PC-9 (cell line): ENCODE data around the gene SEZ6L.

ENCODE experiments used
- EZH2 ChIP-seq: fragments of 200-600 bp; sonication (generic); IDR thresholded peaks from 2 replicates; pipeline ENCODE4 v1.8.0; 2017; ENCODE audit warnings: antibody characterized with exemption, low read depth
- TF ChIP-seq, protein P1 (sequence below): fragments of 200-600 bp; sonication (generic); conservative IDR thresholded peaks from 2 replicates; pipeline ENCODE4 v1.6.1; 2017; ENCODE audit warnings: mixed run types, antibody characterized with exemption, mild to moderate bottlenecking, moderate library complexity

DNA sequence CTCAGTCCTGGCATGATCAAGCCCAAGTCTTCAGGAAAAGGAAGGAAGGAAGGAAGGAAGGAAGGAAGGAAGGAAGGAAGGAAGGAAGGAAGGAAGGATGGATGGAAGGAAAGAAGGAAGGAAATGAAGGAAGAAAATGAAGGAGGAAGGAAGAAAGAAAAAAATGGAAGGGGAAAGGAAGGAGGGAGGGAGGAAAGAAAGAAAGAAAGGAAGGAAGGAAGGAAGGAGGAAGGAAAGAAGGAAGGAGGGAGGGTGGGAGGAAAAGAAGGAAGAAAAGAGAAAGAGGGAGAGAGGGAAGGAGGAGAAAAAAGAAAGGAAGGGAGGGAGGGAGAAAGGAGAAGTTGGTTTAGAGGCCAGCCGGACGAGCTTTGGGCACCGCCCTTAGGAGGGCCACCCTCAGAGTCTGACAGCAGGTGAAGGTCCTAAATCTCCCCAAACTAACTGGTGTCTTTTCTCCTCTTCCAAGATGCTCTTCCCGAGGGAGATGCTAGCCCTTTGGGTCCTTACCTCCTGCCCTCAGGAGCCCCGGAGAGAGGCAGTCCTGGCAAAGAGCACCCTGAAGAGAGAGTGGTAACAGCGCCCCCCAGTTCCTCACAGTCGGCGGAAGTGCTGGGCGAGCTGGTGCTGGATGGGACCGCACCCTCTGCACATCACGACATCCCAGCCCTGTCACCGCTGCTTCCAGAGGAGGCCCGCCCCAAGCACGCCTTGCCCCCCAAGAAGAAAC is 122.8 kb downstream of the SEZ6L start:
- TF ChIP-seq, protein P1, sequence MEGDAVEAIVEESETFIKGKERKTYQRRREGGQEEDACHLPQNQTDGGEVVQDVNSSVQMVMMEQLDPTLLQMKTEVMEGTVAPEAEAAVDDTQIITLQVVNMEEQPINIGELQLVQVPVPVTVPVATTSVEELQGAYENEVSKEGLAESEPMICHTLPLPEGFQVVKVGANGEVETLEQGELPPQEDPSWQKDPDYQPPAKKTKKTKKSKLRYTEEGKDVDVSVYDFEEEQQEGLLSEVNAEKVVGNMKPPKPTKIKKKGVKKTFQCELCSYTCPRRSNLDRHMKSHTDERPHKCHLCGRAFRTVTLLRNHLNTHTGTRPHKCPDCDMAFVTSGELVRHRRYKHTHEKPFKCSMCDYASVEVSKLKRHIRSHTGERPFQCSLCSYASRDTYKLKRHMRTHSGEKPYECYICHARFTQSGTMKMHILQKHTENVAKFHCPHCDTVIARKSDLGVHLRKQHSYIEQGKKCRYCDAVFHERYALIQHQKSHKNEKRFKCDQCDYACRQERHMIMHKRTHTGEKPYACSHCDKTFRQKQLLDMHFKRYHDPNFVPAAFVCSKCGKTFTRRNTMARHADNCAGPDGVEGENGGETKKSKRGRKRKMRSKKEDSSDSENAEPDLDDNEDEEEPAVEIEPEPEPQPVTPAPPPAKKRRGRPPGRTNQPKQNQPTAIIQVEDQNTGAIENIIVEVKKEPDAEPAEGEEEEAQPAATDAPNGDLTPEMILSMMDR = no peak
- no peak for TF ChIP-seq EZH2
